ENCODE measurements around the gene NME7.
"Not testable (repeated sequence)": the region's sequence is repeated elsewhere in the genome, so short reads cannot be mapped to it uniquely, and the experiment has no call there.

NME7 gene, protein sequence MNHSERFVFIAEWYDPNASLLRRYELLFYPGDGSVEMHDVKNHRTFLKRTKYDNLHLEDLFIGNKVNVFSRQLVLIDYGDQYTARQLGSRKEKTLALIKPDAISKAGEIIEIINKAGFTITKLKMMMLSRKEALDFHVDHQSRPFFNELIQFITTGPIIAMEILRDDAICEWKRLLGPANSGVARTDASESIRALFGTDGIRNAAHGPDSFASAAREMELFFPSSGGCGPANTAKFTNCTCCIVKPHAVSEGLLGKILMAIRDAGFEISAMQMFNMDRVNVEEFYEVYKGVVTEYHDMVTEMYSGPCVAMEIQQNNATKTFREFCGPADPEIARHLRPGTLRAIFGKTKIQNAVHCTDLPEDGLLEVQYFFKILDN

DNA sequence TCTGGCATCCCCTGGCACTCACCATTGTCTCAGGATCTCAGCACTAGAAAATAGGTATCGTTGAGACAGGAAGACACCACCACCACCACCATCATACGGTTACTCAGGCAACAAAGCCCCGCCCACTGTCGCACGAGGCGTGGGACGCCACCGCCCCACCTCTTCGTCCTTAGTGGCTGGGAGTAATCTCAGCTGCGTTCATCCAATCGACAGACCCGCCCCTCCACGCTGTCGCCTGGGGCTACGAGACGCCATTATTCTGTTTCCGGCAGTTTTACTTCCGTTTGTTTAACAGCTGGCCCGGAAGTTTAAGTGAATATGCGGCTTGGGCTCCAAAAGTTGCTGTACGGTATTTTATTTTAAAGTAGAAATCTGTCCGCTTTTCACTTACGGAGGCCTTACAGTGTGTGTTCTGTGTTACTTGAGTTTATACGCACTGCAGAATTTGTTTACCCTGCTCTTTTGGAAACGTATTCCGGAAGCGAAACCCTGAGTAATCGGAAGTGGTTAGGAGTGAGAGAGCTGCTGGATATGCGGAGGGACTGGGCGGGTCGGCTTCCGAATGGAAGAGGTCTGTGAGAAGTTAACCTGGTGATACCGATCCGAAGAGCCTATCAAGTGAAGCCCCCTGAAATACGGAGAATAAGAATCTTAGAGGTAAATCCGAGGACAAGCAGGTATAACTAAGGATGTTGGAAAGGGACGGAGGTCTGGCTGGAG, at the start of gene NME7, which contains the start of gene BLZF1:
NME7 (minus strand) TSS at position 112 of the 720 bp plus-strand sequence; CDS start at position 25, 87 bp downstream.
BLZF1 (plus strand) TSS at position 510 of the 720 bp plus-strand sequence. CDS start 1,328 bp downstream, outside the sequence.
- peak; percentile 92 for DNase-seq

DNA sequence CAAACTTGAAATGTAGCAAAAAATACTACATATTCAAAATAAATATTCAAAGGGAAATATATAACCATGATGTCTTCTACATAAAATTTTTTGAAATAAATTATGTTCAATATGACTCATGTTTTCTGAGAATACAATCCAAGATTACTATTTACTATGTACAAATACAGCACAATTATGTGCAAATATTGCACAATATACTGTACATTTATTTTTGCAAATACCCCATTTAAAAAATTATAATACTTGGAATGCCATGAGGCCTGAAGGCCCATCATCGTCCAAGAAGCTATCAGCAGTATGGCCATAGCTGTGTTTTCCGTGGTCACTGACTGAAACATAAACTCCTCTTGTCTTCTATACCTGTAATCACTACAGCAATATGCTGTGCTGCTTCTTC, 47.4 kb upstream of the NME7 start:
- no peak for DNase-seq

DNA sequence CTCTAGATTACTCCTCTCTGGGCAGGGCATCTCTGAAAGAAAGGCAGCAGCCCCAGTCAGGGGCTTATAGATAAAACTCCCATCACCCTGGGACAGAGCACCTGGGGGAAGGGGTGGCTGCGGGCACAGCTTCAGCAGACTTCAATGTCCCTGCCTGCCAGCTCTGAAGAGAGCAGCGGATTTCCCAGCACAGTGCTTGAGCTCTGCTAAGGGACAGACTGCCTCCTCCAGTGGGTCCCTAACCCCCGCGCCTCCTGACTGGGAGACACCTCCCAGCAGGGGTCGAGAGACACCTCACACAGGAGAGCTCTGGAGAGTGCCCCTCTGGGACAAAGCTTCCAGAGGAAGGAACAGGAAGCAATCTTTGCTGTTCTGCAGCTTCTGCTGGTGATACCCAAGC, 40.7 kb upstream of the NME7 start:
- not testable (repeated sequence) for DNase-seq

DNA sequence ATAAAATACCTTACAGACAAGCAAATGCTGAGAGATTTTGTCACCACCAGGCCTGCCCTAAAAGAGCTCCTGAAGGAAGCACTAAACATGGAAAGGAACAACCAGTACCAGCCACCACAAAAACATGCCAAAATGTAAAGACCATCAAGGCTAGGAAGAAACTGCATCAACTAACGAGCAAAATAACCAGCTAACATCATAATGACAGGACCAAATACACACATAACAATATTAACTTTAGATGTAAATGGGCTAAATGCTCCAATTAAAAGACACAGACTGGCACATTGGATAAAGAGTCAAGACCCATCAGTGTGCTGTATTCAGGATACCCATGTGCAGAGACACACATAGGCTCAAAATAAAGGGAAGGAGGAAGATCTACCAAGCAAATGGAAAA, 35.0 kb upstream of the NME7 start:
- not testable (repeated sequence) for DNase-seq

DNA sequence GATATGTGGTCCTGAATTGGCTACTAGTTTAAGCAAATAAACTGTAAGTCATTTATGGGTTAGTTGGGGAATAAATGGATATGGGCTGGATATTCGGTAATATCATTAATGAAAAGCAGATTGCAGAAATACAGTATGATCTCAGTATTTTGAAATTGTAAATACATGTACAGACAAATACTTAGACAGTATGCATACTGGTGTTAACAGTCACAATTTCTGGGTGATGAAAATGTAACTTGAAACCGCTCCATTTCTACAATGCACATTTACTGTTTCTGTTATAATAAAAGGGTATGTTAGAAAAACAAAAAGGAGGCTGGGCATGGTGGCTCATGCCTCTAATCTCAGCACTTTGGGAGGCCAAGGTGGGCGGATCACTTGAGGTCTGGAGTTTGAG, 28.4 kb upstream of the NME7 start:
- DNase-seq: no peak

DNA sequence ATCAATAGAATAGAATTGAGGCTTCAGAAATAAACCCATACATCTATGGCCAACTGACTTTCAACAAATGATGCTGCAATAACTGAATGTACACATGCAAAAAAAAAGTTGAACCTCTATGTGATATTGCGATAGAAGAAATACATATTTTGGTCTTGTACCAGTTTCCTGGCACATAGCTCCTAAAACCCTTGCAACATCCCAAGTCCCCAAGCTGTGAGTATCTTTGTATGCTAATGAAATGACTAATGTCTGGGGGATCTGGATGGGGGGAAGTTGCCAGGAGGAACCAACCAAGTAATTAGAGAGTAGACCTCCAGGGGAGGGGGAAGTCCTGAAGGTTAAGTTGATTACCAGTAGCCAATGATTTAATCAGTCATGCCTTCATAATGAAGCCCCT, 24.8 kb upstream of the NME7 start:
- DNase-seq: no peak

DNA sequence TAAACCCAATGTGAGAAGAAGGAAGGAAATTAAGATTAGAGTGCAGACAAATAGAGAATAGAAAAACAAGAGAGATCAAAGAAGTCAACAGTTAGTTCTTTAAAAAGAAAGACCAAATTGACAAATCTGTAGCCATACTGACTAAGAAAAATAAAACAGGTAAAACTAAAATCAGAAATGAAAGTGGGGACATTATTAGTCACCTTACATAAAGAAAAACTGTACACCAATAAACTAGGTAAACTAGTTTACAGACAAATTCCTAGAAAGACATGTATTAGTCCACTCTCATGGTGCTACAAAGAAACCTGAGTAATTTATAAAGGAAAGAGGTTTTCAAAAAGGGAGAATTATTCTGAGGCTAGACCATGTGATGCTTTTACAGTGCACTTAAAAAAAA, 22.7 kb upstream of the NME7 start:
- DNase-seq: no peak

DNA sequence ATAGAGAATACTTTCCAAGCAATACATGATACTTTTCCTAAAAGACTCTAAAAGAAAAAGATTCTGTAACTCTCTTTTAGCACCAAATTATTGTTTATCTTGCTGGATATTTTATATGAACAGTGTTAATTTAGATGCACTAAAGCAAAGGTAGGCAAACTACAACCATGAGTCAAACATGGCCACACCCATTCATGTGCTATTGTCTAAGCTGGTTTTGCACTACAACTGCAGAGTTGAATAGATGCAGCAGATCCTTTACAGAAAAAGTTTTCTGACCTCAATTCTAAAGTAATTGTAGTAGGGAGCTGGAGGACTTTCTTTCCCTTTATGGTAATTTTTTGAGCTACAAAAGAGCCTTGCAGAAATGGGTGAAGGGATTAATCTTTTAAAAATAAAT, 19.8 kb upstream of the NME7 start:
- DNase-seq: no peak

DNA sequence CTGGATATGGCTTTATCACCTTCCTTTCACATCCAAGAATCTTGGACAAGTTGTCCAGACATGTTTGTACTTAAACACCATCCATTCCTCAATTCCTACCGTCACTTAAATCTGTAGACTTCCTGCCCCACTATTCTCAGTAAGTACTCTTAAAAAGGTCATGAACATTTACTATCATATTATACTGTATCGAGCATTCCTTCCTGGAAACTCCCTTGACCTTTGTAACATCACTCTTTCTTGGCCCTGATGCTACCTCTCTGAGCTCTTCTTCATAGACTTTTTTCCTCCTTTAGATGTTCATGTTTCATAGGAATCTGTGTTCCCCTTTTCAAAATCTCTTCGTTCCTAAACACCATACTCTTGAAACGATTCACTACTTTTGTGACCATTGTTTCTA, 15.9 kb upstream of the NME7 start:
- no peak for DNase-seq

DNA sequence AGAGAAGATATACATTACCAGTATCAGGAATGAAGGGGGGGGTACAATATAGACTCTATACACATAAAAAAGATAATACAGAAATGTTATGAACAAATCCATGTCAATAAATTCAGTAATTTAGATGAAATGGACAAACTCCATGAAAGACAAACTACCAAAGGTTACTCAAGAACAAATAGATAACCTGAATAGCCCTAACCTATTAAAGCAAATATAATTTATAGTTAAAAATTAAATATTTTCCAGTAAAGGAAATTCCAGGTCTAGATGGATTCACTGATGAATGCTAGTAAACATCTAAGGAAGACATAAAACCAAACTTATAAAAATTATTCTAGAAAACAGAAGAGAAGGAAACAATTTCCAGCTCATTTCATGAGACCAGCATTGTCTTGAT, 13.6 kb upstream of the NME7 start:
- DNase-seq: no peak

DNA sequence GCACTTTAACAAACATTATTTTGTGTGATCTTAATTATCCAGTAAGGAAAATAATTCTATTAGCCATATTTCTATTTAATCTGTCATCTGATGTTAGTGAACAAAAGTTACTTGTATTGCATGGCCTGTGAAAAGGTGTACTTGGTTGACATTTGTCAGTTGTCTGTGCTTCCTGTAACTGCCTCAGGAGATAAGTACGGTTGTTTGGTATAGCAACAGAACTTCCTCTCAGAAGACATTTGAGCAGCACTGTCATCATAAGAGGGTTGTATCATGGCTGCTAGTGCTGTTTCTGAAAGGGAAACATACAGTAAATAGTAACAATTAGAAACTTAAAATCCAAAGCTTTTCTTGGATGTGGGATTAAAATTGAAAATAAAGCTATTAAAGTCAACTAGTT, 3.8 kb upstream of the NME7 start:
- no peak for DNase-seq

DNA sequence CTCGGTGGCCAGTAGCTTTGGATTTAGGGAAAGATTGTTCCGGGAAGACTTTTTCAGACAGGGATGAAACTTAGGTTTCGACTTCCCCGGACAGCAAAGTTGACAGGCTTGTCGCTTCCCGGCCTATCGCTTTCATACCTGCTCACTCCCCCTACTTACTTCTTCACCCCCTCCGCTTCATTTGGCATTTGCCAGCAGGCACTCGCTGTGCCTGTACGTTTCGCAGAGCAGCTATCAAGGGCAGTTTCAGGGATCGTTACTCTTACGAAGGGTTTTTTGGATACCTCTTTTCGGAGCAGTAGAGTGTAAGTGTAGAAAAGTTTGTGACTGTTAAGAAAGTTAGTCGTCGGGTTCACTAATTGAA, 791 bp upstream of the NME7 start:
- DNase-seq: no peak

DNA sequence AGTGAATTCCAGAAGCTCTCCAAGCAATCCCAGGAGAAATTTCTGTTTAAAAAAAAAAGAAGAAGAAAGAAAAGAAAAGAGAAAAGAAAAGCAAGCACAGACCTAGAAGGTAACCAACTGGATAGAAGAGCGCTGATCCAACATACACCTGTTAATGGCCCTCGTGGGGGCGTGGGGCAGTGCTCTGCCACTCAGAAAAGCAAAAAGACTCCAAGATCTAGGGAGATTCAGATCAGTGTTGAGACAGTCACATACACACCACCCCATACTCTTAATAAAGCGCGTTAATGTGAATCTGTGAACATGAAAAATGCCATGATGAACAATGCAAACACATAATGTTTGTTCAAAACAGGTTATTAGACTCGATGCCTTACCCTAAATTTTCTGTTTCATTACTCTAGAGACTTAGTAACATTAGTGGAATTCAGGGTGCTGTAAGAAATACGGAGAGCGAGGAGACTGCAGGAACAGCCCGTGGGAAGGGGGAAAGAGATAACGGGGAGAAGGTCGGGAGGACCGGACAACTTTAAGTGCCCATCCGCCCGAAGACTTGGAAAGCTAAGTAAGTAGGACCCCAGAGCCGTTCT, 406 bp downstream of the NME7 start:
- no peak for DNase-seq

DNA sequence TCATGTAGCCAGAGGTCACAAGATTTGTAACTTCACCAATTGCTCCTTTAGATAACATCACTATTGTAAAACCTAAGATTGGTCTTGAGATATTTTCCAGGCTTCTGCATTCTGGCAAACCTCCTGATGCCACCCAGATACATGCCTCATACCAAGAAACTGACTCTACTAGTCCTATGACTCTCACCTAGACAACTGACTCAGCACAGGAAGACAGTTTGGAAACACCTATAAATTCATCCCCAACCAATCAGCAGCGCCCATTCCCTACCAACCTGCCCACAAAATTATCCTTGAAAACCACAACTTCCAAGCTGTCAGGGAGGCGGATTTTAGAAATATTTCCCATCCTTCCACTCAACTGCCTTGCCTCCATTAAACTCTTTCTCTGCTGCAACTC, 2.6 kb downstream of the NME7 start:
- no peak for DNase-seq

DNA sequence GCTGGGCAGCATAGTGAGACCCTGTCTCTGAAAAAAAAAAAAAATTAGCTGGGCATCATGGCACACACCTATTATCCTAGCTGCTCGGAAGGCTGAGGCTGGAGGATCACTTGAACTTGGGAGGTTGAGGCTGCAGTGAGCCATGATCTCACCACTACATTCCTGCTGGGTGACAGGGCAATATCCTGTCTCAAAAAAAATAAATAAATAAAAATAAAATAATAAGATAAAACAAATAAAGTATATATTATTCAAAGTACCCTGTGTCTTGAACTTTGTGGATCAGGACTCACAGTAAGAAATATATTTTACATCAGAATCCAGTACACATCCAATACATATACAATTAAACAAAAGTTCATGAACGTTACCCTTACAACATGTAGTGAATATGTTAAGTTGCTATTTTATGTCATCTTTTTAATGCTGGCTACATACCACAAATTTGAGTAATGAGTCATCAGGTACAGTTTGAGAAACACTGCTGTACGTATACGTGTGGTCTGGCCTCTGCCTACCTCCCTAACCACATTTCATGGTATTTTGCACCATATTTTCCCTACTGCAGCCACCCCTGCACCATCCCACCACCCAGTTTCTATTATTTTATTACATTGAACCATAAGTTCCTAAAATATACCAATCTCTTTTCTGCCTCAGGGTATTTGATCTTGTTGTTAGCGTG, 4.4 kb downstream of the NME7 start:
- DNase-seq: peak; percentile 53

DNA sequence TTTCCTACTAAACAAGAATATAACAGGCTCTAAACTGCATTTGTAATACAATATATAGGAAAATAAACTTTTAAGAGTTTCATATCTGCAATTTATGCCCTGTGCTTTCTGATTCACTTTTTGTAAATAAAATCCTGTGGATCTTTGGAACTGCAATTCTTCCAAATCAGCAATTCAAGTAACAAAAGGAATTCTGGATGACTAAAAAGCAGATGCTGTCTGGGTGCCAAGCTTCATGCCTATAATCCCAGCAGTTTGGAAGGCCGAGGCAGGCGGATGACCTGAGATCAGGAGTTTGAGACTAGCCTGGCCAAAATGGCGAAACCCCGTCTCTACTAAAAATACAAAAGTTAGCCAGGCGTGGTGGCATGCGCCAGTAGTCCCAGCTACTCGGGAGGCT, 6.3 kb downstream of the NME7 start:
- no peak for DNase-seq

DNA sequence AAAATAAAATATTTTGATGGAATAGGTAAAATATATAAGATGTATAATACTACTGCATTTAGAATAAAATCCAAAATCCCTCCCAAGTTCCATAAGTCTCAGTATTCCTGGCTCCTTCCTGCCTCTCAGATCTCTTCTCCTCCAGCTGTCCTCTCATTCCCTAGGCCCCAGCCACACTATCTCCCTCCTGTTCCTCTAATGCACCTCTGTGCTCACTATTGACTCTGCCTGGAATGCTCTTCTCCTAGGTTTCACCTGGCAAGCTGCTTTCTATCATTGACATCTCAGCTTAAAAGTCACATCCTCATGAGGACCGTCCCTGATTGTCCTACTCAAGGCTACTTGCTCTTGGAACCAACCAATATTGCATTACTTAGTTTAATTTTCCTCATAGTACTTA, 7.2 kb downstream of the NME7 start:
- DNase-seq: no peak

DNA sequence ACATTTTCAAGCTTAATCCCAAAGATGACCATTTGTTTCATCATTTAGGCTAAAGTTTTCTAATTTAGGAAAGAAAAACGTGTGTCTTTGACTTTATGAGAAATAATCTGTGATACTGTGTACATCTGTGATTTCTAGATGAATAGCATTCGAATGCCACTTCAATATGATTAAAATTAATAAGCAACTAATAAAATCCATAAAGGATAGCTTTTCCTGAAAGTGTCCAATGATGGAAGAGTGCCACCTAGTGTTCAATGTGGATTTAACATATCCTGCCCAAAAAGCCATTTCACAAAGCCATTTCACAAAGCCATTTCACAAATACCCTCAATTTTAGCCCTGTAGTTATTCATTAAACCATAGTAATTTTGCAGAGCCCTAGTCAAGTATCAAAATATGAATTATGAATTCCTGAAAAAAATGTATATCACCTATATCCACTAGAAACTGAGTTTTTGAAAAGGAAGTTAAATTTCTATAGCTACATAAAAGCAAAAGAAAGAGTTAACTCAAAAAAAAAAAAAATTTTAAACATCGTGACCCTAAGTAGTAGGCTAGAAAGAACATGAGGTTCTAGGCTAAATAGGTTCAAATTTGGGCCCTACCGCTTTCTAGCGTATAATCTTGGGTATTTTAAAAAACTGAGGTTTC, 19.1 kb downstream of the NME7 start:
- DNase-seq: peak; percentile 18

DNA sequence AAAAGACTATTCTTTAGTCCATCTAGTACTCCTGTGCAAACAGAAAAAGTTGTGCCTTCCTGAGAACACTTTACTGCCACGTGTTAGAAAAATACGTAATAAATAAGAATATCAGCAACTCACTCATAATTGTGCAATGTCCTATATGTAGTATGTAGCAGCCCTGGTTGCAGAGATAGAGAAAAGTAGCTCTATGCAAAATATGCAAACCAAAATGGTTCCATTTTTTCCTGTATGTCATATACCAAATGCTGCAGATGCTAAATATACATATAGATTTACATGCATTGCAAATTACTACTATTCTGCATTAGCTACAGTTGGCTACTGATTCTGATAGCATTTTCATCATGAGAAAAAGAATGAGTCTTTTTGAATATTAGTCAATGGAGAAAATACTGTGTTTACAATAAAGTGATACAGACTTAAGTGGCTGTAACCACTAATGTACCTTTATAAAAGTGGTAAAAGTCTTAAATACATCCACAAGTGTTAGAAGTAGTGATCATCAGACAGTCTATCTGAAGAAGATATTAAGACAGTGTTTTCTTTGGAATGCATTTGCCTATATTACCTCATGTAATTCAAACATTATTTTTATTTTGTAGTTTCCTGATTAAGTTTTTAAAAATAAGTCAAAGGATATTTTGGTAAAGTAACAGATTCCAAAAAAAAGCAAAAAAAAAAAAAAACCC, 19.8 kb downstream of the NME7 start:
- no peak for DNase-seq

DNA sequence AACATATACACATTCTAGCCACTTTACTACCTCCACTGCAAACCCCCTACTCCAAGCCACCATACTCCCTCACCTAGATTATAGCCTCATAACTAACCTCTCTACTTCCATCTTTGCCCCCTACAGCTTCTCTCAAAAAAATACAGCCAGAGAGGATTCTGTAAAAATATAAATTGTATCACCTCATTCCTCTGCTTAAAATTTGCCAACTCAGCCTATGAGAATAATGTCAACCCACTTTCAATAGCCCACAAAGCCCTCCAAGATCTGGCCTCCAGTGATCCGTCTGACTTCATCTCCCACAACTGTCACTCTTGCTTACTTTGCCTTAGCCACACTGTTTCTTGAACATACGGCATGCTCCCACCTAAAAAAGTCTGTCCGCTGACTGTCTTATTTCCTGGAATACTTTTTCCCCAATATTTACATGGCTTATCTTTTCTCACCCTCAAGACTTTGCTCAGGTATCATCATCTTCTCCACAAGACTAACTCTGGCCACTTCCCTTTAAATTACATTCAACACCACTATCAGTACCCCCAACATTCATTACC, 21.5 kb downstream of the NME7 start:
- DNase-seq: no peak

DNA sequence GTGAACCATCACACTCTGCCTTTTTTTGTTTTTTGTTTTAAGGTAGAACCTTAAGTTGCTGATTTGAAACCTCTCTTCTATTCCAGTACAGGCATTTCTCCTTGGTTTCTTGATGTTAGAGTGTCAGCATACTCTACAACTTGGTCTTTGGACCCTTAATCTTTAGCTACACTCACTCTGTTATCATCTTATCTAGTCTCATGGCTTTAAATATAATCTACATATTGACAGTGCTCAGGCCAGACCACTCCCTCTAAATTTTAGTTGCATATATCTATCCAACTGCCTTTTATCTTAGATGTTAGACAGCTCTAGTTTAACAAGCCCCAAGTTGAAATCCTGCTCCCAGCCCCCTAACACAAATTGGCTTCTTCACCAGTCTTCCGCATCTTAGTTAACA, 22.1 kb downstream of the NME7 start:
- no peak for DNase-seq

DNA sequence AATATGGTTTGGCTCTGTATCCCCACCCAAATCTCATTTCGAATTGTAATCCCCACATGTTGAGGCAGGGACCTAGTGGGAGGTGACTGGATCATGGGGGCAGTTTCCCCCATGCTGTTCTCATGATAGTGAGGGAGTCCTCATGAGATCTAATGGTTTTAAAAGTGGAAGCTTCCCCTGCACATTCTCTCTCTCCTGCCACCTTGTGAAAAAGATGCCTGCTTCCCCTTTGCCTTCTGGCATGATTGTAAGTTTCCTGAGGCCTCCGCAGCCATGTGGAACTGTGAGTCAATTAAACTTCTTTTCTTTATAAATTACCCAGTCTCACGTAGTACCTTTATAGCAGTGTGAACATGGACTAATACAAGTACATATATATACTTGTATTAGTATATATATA, 25.5 kb downstream of the NME7 start:
- not testable (repeated sequence) for DNase-seq

Measured in amniotic stem cell (primary cell).